Peyer's patch (tissue), 4 donors: ENCODE data around the gene CNTN4. TPM values are rescaled to one million over a fixed set of nuclear protein-coding genes. Genes with fewer than 3 reads are reported as not detected.

ENCODE experiments used
- DNase-seq, 3 donors: peaks; one replicate each; pipeline ENCODE4 v3.0.0-alpha.2; 2017 to 2019
- H3K27ac ChIP-seq, 4 donors: fragments of 200-600 bp; sonication (generic); one replicate each; pipeline ENCODE4 v1.5.1; 2016 to 2019
- H3K27me3 ChIP-seq, 2 donors: fragments of 200-600 bp; sonication (generic); one replicate each; pipeline ENCODE4 v1.5.1; 2019
- H3K36me3 ChIP-seq, 3 donors: fragments of 200-600 bp; sonication (generic); one replicate each; pipeline ENCODE4 v1.5.1; 2016 to 2019
- H3K4me1 ChIP-seq, 4 donors: fragments of 200-600 bp; sonication (generic); one replicate each; pipeline ENCODE4 v1.5.1; 2016 to 2019
- H3K4me3 ChIP-seq, 4 donors: fragments of 200-600 bp; sonication (generic); 1 replicate in 3 of 4; 2 replicates in 1 of 4; pipeline ENCODE4 v1.5.1; 2016 to 2019; ENCODE audit warnings: mild to moderate bottlenecking in 1 of 4
- H3K9me3 ChIP-seq, 4 donors: fragments of 200-600 bp; sonication (generic); one replicate each; pipeline ENCODE4 v1.5.1; 2016 to 2019; ENCODE audit warnings: mild to moderate bottlenecking in 1 of 4
- POLR2A ChIP-seq, 2 donors: fragments of 450-650 bp; IDR thresholded peaks; one replicate each; pipeline ENCODE4 v1.5.1; 2017; ENCODE audit warnings: antibody characterized with exemption in 2 of 2, mild to moderate bottlenecking in 2 of 2, moderate library complexity in 2 of 2
- total RNA-seq, 4 donors: library from RNA; depleted of rRNA; stranded (reverse); fragments of >200 nt; gene quantifications; one replicate each; pipeline ENCODE4 v1.1.0, GENCODE V29; 2016
- TF ChIP-seq, protein P1 (sequence below), 6 experiments: fragments of 450-650 bp in 4 of 6; fragments of 200-600 bp in 2 of 6; sonication (generic) in 1 of 6; IDR thresholded peaks; one replicate each; pipeline ENCODE4 v1.5.1; 2017 to 2019; ENCODE audit warnings: antibody characterized with exemption in 6 of 6, mild to moderate bottlenecking in 3 of 6, moderate library complexity in 1 of 6

Gene CNTN4
- total RNA-seq, 4 donors from 2014 or later: 5.4 to 31.1 (median 19.9) TPM

DNA sequence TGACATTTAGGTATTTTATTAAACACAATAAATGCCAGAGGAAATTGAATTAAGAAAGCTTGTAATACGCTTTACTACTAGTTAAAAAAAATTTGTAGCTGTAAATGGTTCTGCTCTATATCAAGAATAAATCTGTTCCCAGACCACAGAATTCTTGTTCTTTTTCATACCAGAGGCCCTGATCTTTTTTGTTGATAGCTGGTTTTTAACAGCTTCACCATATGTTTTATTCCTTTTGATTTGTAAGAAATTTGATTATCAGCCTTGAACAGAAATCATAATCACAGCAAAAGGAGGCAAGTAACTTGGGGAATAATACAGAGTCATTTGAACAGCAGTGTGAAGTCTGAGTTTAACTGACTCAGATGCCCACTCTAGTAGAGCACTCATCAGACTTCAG is 202.7 kb downstream of the CNTN4 start:
- no peaks in the 10 kb centered on the region for H3K9me3 ChIP-seq
- no peak overlapping the region for H3K27ac ChIP-seq
- H3K27me3 ChIP-seq: no peaks in the 10 kb centered on the region
- H3K36me3 ChIP-seq: no peaks in the 10 kb centered on the region
- H3K4me1 ChIP-seq: no peaks in the 10 kb centered on the region
- no peak for DNase-seq
- TF ChIP-seq POLR2A (IDR thresholded peaks at IDR 0.05): no peak
- TF ChIP-seq, protein P1, sequence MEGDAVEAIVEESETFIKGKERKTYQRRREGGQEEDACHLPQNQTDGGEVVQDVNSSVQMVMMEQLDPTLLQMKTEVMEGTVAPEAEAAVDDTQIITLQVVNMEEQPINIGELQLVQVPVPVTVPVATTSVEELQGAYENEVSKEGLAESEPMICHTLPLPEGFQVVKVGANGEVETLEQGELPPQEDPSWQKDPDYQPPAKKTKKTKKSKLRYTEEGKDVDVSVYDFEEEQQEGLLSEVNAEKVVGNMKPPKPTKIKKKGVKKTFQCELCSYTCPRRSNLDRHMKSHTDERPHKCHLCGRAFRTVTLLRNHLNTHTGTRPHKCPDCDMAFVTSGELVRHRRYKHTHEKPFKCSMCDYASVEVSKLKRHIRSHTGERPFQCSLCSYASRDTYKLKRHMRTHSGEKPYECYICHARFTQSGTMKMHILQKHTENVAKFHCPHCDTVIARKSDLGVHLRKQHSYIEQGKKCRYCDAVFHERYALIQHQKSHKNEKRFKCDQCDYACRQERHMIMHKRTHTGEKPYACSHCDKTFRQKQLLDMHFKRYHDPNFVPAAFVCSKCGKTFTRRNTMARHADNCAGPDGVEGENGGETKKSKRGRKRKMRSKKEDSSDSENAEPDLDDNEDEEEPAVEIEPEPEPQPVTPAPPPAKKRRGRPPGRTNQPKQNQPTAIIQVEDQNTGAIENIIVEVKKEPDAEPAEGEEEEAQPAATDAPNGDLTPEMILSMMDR (IDR thresholded peaks at IDR 0.05): no peak
- H3K4me3 ChIP-seq: no peak overlapping the region

DNA sequence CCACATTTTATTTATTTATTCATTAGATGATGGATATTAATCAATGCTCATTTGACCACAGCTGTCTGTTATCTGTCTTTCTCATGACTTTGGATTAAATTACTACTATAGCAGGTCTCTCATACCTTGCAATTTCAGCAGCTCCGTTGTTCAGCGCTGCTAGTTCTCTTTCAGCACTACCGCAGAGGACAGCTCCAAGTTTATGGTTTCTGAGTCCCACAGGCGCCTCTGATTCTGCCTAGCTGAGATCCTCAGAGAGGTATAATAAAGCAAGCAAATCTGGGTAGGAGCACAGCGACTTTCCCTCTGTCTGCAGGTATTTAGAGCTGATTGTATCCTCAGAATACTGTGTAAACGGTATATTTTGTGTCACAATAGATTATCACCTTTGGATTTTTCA is 204.9 kb downstream of the CNTN4 start:
- no peak for DNase-seq
- Histone ChIP-seq H3K4me3 (no peak overlapping the region), H3K9me3 (no peaks in the 10 kb centered on the region), H3K27me3 (no peaks in the 10 kb centered on the region), H3K27ac (no peak overlapping the region), H3K4me1 (no peaks in the 10 kb centered on the region), H3K36me3 (no peaks in the 10 kb centered on the region)
- TF ChIP-seq, protein P1 (IDR thresholded peaks at IDR 0.05): no peak
- TF ChIP-seq POLR2A (IDR thresholded peaks at IDR 0.05): no peak

DNA sequence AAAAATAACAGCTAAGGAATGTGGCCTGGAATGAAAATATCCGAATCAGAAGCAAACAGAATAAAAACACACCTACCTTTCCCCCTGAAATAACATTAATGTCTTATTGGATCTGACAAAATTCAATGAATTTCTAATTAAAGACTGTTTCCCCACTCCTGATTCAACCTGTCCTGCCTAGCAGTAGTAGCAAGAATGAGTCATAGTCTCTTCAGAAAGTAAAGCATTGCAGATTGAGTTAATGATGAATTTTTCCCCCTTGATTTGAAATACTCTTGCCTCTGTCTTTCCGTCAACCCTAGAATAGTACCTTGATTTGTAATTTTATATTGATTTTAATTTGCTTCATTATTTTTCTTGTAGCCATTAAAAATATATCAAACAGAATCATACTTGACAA is 212.4 kb downstream of the CNTN4 start:
- H3K9me3 ChIP-seq: no peaks in the 10 kb centered on the region
- no peaks in the 10 kb centered on the region for H3K27me3 ChIP-seq
- H3K4me1 ChIP-seq: no peaks in the 10 kb centered on the region
- no peak overlapping the region for H3K4me3 ChIP-seq
- DNase-seq: no peak
- H3K27ac ChIP-seq: no peak overlapping the region
- H3K36me3 ChIP-seq: no peaks in the 10 kb centered on the region
- TF ChIP-seq, protein P1 (IDR thresholded peaks at IDR 0.05): no peak
- no peak for TF ChIP-seq POLR2A (IDR thresholded peaks at IDR 0.05)

DNA sequence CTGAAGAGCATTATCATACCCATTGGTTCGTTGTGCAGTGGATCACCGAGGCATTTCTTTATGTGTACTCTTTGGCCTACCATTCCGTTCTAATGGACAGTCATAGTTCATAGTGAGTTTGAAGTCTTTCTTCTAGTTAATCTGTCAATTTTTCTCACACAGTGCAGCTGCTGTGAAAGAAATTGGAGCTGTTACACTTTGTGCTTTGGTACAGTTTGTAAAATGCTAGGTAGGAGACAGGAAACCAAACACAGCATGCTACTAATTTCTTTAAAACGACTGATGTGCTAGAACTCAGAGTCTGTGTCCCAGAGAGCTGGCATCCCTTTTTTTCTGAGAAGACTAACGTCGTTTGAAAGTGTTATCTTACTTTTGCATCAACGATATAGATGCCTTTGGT is 218.9 kb downstream of the CNTN4 start:
- Histone ChIP-seq H3K4me3 (no peak overlapping the region), H3K36me3 (no peaks in the 10 kb centered on the region), H3K9me3 (no peaks in the 10 kb centered on the region), H3K27ac (no peak overlapping the region), H3K27me3 (no peaks in the 10 kb centered on the region), H3K4me1 (no peaks in the 10 kb centered on the region)
- TF ChIP-seq POLR2A (IDR thresholded peaks at IDR 0.05): no peak
- TF ChIP-seq, protein P1 (IDR thresholded peaks at IDR 0.05): no peak
- no peak for DNase-seq

DNA sequence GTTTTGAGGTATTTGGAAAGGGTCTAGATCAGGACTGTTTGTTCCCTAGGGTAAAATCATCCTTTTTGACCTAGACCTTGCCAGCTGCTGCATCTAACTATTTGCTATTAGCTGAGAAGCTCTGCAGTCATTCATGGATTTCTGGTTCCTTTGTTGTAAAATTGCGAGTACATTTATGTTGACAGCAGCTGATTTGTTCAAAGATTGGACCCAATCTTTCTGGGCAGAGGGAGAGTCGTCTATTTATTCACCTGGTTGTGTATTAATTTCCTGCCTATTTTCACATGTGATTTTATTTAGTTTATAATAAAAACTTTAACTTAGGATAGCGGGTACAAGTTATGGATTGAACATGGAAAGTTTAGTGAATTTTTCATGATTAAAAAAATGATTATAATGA is 236.3 kb downstream of the CNTN4 start:
- no peak for TF ChIP-seq POLR2A (IDR thresholded peaks at IDR 0.05)
- TF ChIP-seq, protein P1 (IDR thresholded peaks at IDR 0.05): no peak
- no peak overlapping the region for H3K27ac ChIP-seq
- H3K4me3 ChIP-seq: no peak overlapping the region
- no peaks in the 10 kb centered on the region for H3K27me3 ChIP-seq
- no peaks in the 10 kb centered on the region for H3K9me3 ChIP-seq
- no peaks in the 10 kb centered on the region for H3K4me1 ChIP-seq
- no peaks in the 10 kb centered on the region for H3K36me3 ChIP-seq
- no peak for DNase-seq

DNA sequence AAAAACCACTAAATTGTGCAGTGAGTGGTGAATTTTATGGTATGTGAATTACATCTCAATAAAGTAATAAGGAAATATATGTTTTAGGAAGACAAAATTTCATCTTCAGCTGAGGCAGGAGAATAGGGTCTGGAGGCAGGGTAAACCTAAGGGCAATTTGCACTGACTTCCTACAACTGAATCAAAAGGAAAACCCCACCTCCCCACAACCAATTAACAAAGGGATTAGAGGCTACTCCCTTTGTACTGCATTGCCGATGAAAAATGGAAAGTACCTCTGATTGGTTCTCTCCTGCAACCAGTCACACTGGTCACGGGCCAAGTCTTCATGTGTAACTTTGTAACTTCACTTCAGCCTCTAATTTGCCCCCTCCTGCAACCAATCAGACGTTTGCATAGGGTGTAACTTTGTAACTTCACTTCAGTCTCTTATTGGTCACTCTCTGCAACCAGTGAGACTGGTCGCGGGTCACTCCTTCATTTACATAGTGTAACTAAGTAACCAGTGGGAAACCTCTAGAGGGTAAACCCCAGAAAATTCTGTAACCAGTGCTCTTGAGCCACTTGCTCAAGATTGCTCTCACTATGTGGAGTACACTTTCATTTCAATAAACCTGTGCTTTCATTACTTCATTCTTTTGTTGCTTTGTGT is 244.5 kb downstream of the CNTN4 start:
- DNase-seq: no peak
- Histone ChIP-seq H3K4me1 (no peaks in the 10 kb centered on the region), H3K9me3 (no peaks in the 10 kb centered on the region), H3K4me3 (no peak overlapping the region), H3K27me3 (no peaks in the 10 kb centered on the region), H3K36me3 (no peaks in the 10 kb centered on the region), H3K27ac (no peak overlapping the region)
- TF ChIP-seq, protein P1 (IDR thresholded peaks at IDR 0.05): no peak
- TF ChIP-seq POLR2A (IDR thresholded peaks at IDR 0.05): no peak
